ENCODE results near the gene BNIP1.
"Not testable (repeated sequence)": the region's sequence is repeated elsewhere in the genome, so short reads cannot be mapped to it uniquely, and the experiment has no call there.

Gene BNIP1

DNA sequence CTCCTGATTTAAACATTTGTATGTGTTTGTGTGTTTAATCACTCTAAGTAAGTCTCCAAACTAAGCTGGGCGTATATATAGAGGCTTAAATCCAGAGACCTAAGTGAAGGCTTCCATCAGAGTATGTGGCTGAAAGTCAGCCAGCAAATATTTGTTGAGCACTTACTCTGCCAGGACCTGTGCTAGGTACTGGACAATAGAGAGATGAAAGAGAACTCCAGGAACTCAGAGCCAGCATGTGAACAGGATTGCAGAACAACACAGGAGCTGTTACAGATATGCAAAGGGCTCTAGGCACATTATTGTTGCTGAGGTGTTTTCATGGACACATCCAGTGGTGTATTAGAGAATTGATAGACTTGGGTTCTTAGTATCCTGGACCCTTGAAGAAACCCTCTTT, 4.7 kb upstream of the BNIP1 start:
- no peak for DNase-seq
- no peaks in the 10 kb centered on the region for H3K36me3 ChIP-seq (replicated peaks)
- H3K4me3 ChIP-seq (ENCODE audit: low read depth, low read length): no peak overlapping the region
- H3K27me3 ChIP-seq (replicated peaks): no peaks in the 10 kb centered on the region
- H3K27ac ChIP-seq: no peak overlapping the region
- in situ Hi-C loops (cut with HindIII; ENCODE audit: low pct_ligation_motif_present, low sequenced_read_pairs): no loop called here
- TF ChIP-seq, protein P1, sequence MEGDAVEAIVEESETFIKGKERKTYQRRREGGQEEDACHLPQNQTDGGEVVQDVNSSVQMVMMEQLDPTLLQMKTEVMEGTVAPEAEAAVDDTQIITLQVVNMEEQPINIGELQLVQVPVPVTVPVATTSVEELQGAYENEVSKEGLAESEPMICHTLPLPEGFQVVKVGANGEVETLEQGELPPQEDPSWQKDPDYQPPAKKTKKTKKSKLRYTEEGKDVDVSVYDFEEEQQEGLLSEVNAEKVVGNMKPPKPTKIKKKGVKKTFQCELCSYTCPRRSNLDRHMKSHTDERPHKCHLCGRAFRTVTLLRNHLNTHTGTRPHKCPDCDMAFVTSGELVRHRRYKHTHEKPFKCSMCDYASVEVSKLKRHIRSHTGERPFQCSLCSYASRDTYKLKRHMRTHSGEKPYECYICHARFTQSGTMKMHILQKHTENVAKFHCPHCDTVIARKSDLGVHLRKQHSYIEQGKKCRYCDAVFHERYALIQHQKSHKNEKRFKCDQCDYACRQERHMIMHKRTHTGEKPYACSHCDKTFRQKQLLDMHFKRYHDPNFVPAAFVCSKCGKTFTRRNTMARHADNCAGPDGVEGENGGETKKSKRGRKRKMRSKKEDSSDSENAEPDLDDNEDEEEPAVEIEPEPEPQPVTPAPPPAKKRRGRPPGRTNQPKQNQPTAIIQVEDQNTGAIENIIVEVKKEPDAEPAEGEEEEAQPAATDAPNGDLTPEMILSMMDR (IDR thresholded peaks at IDR 0.05; ENCODE audit: low read depth, low read length, missing control alignments): no peak

DNA sequence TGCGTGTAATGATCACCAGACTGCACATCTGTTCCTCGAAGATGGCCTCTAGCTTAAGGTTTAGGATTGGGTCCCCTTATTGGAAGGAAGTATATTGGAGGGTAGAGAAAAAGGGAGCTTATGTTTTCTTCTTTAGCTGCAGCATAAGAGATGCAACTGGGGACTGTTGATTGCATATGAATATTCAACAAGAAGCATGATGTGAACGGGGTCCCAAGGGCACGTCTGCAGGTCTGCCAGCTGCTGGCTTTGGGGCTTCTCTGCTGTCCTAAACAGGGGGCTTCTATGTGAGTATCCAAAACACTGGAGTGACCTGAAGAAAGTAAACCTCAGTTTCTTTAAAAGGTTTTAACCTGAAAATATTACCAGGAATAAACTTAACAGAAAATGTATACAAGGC, 3.6 kb upstream of the BNIP1 start:
- no peak overlapping the region for H3K4me3 ChIP-seq (ENCODE audit: low read depth, low read length)
- no peaks in the 10 kb centered on the region for H3K36me3 ChIP-seq (replicated peaks)
- TF ChIP-seq, protein P1 (IDR thresholded peaks at IDR 0.05; ENCODE audit: low read depth, low read length, missing control alignments): no peak
- H3K27me3 ChIP-seq (replicated peaks): no peaks in the 10 kb centered on the region
- no peak for DNase-seq
- H3K27ac ChIP-seq: no peak overlapping the region
- in situ Hi-C loops (cut with HindIII; ENCODE audit: low pct_ligation_motif_present, low sequenced_read_pairs): no loop called here

DNA sequence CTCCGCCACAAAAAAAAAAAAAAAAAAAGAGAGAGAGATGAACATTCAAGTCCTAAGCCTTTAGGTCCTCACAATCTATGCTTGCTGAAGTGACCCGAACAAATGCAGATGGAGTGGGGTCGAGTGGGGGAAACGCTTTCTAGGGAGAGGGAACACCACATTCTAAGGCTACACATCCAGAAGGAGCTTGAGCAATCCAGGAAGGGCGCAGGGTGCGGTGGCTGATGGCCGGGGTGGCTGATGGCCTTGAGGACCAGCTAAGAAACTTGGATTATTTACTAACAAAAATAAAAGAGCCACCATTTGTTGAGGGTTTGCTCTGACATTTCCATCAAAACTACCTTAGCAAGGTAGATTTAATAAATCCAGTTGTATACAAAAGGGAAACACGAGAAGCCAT, 764 bp upstream of the BNIP1 start:
- in situ Hi-C loops (cut with HindIII; ENCODE audit: low pct_ligation_motif_present, low sequenced_read_pairs): no loop called here
- peaks cover 5% of the 10 kb centered on the region for H3K36me3 ChIP-seq (replicated peaks)
- TF ChIP-seq, protein P1 (IDR thresholded peaks at IDR 0.05; ENCODE audit: low read depth, low read length, missing control alignments): no peak
- no peak for DNase-seq
- H3K4me3 ChIP-seq (ENCODE audit: low read depth, low read length): no peak overlapping the region
- H3K27ac ChIP-seq: no peak overlapping the region
- no peaks in the 10 kb centered on the region for H3K27me3 ChIP-seq (replicated peaks)

DNA sequence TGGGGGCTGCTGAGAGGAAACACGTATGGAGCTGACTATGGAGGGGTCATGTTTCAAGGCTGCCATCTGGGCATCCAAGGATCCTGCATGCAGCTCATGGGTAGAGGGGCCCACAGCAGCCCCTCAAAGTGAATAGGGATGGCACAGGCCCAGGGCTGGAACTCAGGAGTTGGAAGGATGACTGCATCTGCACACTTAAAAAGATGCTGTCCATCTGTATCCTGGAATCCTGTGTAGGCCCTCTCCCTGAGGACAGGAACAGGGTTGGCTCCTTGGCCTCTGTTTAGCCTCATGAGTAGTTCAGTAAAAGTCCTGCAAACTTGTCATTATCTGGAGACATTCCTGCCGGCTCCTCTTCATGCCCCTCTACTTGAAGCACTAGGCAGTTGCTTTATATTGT, 4.0 kb downstream of the BNIP1 start:
- Histone ChIP-seq H3K27ac (no peak overlapping the region), H3K36me3 (replicated peaks) (peaks cover 17% of the 10 kb centered on the region), H3K4me3 (ENCODE audit: low read depth, low read length) (no peak overlapping the region), H3K27me3 (replicated peaks) (no peaks in the 10 kb centered on the region)
- in situ Hi-C loops (cut with HindIII; ENCODE audit: low pct_ligation_motif_present, low sequenced_read_pairs): no loop called here
- TF ChIP-seq, protein P1 (IDR thresholded peaks at IDR 0.05; ENCODE audit: low read depth, low read length, missing control alignments): no peak
- no peak for DNase-seq

DNA sequence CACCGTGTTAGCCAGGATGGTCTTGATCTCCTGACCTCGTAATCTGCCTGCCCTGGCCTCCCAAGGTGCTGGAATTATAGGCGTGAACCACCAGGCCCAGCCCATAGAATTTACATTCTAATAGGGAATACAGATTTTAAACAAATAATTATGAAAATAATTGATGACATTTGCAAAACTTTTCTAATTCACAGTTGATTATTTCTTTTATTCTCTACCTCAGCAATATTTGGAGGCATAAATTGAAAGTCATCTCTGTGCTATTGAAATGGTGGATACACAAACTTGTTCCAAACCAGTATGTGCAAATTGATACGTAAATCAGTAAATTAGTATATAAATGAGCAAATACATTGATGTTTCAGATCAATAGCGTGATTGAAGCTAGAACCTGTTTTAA, 8.2 kb downstream of the BNIP1 start:
- in situ Hi-C loops (cut with HindIII; ENCODE audit: low pct_ligation_motif_present, low sequenced_read_pairs): no loop called here
- Histone ChIP-seq H3K4me3 (ENCODE audit: low read depth, low read length) (no peak overlapping the region), H3K36me3 (replicated peaks) (peaks cover 25% of the 10 kb centered on the region), H3K27ac (no peak overlapping the region), H3K27me3 (replicated peaks) (no peaks in the 10 kb centered on the region)
- DNase-seq: no peak
- TF ChIP-seq, protein P1 (IDR thresholded peaks at IDR 0.05; ENCODE audit: low read depth, low read length, missing control alignments): no peak

DNA sequence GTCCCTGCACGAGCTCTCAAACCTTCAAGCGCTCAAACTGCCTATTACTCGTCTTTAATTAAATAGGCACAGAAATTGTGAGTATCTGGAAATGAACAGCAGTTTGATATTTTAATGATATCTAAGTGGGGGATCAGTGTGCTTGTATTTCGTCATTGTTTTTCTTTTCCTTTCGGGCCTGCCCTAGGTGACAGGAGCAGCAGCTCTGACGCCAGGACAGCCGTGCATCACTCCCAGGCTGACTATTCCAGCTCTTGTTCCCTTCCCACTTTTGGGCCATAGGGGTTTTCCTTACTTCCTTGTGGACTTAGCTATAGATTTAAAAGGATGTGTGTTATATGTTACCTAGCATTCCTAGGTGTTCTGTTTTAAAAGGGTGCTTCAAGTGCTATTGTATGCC, 9.5 kb downstream of the BNIP1 start:
- TF ChIP-seq, protein P1 (IDR thresholded peaks at IDR 0.05; ENCODE audit: low read depth, low read length, missing control alignments): no peak
- Histone ChIP-seq H3K27me3 (replicated peaks) (no peaks in the 10 kb centered on the region), H3K36me3 (replicated peaks) (peaks cover 23% of the 10 kb centered on the region), H3K4me3 (ENCODE audit: low read depth, low read length) (no peak overlapping the region), H3K27ac (no peak overlapping the region)
- in situ Hi-C loops (cut with HindIII; ENCODE audit: low pct_ligation_motif_present, low sequenced_read_pairs): no loop called here
- no peak for DNase-seq

DNA sequence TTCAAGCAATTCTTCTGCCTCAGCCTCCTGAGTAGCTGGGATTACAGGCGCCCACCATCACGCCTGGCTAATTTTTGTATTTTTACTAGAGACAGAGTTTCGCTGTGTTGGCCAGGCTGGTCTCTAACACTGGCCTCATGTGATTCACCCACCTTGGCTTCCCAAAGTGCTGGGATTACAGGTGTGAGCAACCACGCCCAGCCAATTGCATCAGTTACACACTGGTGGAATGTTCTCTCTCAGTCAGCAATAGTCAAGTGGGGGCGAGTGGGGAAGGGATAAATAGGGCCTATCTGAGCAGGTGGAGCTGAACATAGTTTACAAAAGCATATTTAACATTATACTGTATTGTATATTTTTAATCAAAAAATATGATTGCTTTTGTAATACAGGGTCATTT, 10.3 kb downstream of the BNIP1 start:
- in situ Hi-C loops (cut with HindIII; ENCODE audit: low pct_ligation_motif_present, low sequenced_read_pairs); H3K27me3 ChIP-seq (replicated peaks); H3K4me3 ChIP-seq (ENCODE audit: low read depth, low read length); DNase-seq; H3K27ac ChIP-seq: not testable (repeated sequence)
- peaks cover 15% of the 10 kb centered on the region for H3K36me3 ChIP-seq (replicated peaks)
